Stimulated activated naive CD4-positive, alpha-beta T cell treated with Interleukin-2 at 50 U/mL for 16 hours (primary cell): ENCODE measurements around the gene ADD2.

Experiments
- DNase-seq: peaks from one replicate; lab custom pipeline; 2025; lab: John Stamatoyannopoulos, UW

The ADD2 gene

GRCh38 chr2:70784320-70784719 lies 16.3 kb upstream of the ADD2 start:
- no peak for DNase-seq

- DNase-seq = no peak
Measured at GRCh38 chr2:70779911-70780545, 12.0 kb upstream of the ADD2 start.

GRCh38 chr2:70779491-70779890 lies 11.5 kb upstream of the ADD2 start:
- no peak for DNase-seq

GRCh38 chr2:70778676-70779075 lies 10.7 kb upstream of the ADD2 start:
- no peak for DNase-seq

- DNase-seq = no peak
Measured at GRCh38 chr2:70777450-70777849, 9.4 kb upstream of the ADD2 start.

GRCh38 chr2:70776266-70776665 lies 8.3 kb upstream of the ADD2 start:
- DNase-seq = no peak

GRCh38 chr2:70775141-70775540 lies 7.1 kb upstream of the ADD2 start:
- DNase-seq = no peak

- no peak for DNase-seq
Measured at GRCh38 chr2:70772486-70773155, 4.6 kb upstream of the ADD2 start.

- DNase-seq = no peak
Measured at GRCh38 chr2:70771446-70771845, 3.4 kb upstream of the ADD2 start.

GRCh38 chr2:70769450-70769849 lies 1.4 kb upstream of the ADD2 start:
- DNase-seq = no peak

- DNase-seq = no peak
Measured at GRCh38 chr2:70768590-70769085, 638 bp upstream of the ADD2 start.

- DNase-seq = no peak
Measured at GRCh38 chr2:70767079-70767698, 811 bp downstream of the ADD2 start.

- DNase-seq = no peak
Measured at GRCh38 chr2:70766357-70767078, 1.5 kb downstream of the ADD2 start.

GRCh38 chr2:70765507-70765906 lies 2.5 kb downstream of the ADD2 start:
- DNase-seq = no peak

- no peak for DNase-seq
Measured at GRCh38 chr2:70759446-70759845, 8.6 kb downstream of the ADD2 start.

GRCh38 chr2:70757966-70758365 lies 10.0 kb downstream of the ADD2 start:
- no peak for DNase-seq

- no peak for DNase-seq
Measured at GRCh38 chr2:70757360-70757759, 10.6 kb downstream of the ADD2 start.

- no peak for DNase-seq
Measured at GRCh38 chr2:70756128-70756527, 11.9 kb downstream of the ADD2 start.

- DNase-seq = no peak
Measured at GRCh38 chr2:70753902-70754301, 14.1 kb downstream of the ADD2 start.

GRCh38 chr2:70753031-70753430 lies 15.0 kb downstream of the ADD2 start:
- DNase-seq = no peak

GRCh38 chr2:70752396-70752795 lies 15.6 kb downstream of the ADD2 start:
- no peak for DNase-seq

GRCh38 chr2:70751881-70752280 lies 16.1 kb downstream of the ADD2 start:
- no peak for DNase-seq

- no peak for DNase-seq
Measured at GRCh38 chr2:70750320-70750719, 17.7 kb downstream of the ADD2 start.
